Measurements from ENCODE around the gene LRRC36. TPM values are rescaled to one million over a fixed set of nuclear protein-coding genes. Genes with fewer than 3 reads are reported as not detected.

Gene LRRC36
- total RNA-seq, 2 experiments from 2014 or later, result 0.81 to 0.90 TPM

GRCh38 chr16:67390816-67391423, 64.3 kb downstream of the LRRC36 start:
- TF ChIP-seq CTCF (IDR thresholded peaks at IDR 0.05), result no peak
- POLR2A ChIA-PET, result interaction anchor here (0.6 kb wide), 1 partner anchor 183 kb away, joined by 3 read pairs; no protein-coding TSS in a partner anchor
- H3K9me3 Mint-ChIP-seq, result no peaks in the 10 kb centered on the region
- peaks cover 4% of the 10 kb centered on the region for H3K4me1 Mint-ChIP-seq (ENCODE audit: low read depth)
- no peak overlapping the region for H3K4me3 Mint-ChIP-seq
- ATAC-seq (no peak), DNase-seq (no peak)
- H3K36me3 Mint-ChIP-seq (ENCODE audit: low read depth), result no peaks in the 10 kb centered on the region
- H3K27me3 Mint-ChIP-seq, result peaks cover 28% of the 10 kb centered on the region
- intact Hi-C loops (cut with micrococcal nuclease), result no loop called here
- no peak overlapping the region for H3K27ac Mint-ChIP-seq
- CTCF ChIA-PET, result interaction anchor here (1.5 to 2.6 kb wide), 3 partner anchors 8 to 65 kb away, joined by 4 to 13 read pairs (median 4); partner anchors contain the start of genes KCTD19 and LRRC36

GRCh38 chr16:67391424-67392300, 65.0 kb downstream of the LRRC36 start:
- no peak overlapping the region for H3K27ac Mint-ChIP-seq
- TF ChIP-seq CTCF (IDR thresholded peaks at IDR 0.05), result no peak
- no peaks in the 10 kb centered on the region for H3K36me3 Mint-ChIP-seq (ENCODE audit: low read depth)
- POLR2A ChIA-PET, result no interaction called here
- peaks cover 28% of the 10 kb centered on the region for H3K27me3 Mint-ChIP-seq
- intact Hi-C loops (cut with micrococcal nuclease), result no loop called here
- H3K9me3 Mint-ChIP-seq, result no peaks in the 10 kb centered on the region
- no peak for ATAC-seq
- CTCF ChIA-PET, result interaction anchor here (0.6 to 2.1 kb wide), 6 partner anchors 9 to 236 kb away, joined by 3 to 10 read pairs (median 4); partner anchors contain the start of genes KCTD19 and LRRC36
- H3K4me1 Mint-ChIP-seq (ENCODE audit: low read depth), result peaks cover 4% of the 10 kb centered on the region
- no peak for DNase-seq
- H3K4me3 Mint-ChIP-seq, result no peak overlapping the region

- Mint-ChIP-seq H3K27me3 (peaks cover 28% of the 10 kb centered on the region), H3K9me3 (no peaks in the 10 kb centered on the region), H3K4me1 (ENCODE audit: low read depth) (peaks cover 4% of the 10 kb centered on the region), H3K27ac (no peak overlapping the region), H3K4me3 (no peak overlapping the region), H3K36me3 (ENCODE audit: low read depth) (no peaks in the 10 kb centered on the region)
- no peak for TF ChIP-seq CTCF (IDR thresholded peaks at IDR 0.05)
- ATAC-seq (no peak), DNase-seq (no peak)
- intact Hi-C loops (cut with micrococcal nuclease), result no loop called here
- ChIA-PET CTCF (interaction anchor here (0.6 to 2.1 kb wide), 11 partner anchors 10 to 132 kb away, joined by 3 to 10 read pairs (median 3); partner anchors contain the start of genes ATP6V0D1, KCTD19 and LRRC36), POLR2A (no interaction called here)
These were observed 65.9 kb downstream of the LRRC36 start for GRCh38 chr16:67392301-67393059.

GRCh38 chr16:67393111-67393787, 66.6 kb downstream of the LRRC36 start, which contains the start of gene TPPP3:
Gene TPPP3, minus strand, starts transcription at chr16:67393498. Its CDS starts 2,387 bp downstream, at chr16:67391111.
- Mint-ChIP-seq H3K9me3 (no peaks in the 10 kb centered on the region), H3K27ac (no peak within 1 kb of the TSS), H3K36me3 (ENCODE audit: low read depth) (no peaks in the 10 kb centered on the region), H3K4me1 (ENCODE audit: low read depth) (peaks cover 4% of the 10 kb centered on the region), H3K27me3 (peaks cover 28% of the 10 kb centered on the region), H3K4me3 (peak within 1 kb of the TSS; percentile 21)
- peak; percentile 63 for TF ChIP-seq CTCF (IDR thresholded peaks at IDR 0.05)
- ATAC-seq, result peak; percentile 83
- DNase-seq, result peak; percentile 76
- ChIA-PET CTCF (interaction anchor here (0.6 to 2.1 kb wide), 15 partner anchors 11 to 133 kb away, joined by 3 to 10 read pairs (median 4); partner anchors contain the start of genes ATP6V0D1, KCTD19 and LRRC36), POLR2A (interaction anchor here (0.6 kb wide), 1 partner anchor 20 kb away, joined by 3 read pairs; no protein-coding TSS in a partner anchor)
- intact Hi-C loops (cut with micrococcal nuclease), result no loop called here

All from activated CD8-positive, alpha-beta T cell treated with anti-CD3 and anti-CD28 coated beads for 36 hours (primary cell).